ENCODE measurements around the gene MRPL42.
"Not testable (repeated sequence)": the region's sequence is repeated elsewhere in the genome, so short reads cannot be mapped to it uniquely, and the experiment has no call there.

Gene MRPL42

DNA sequence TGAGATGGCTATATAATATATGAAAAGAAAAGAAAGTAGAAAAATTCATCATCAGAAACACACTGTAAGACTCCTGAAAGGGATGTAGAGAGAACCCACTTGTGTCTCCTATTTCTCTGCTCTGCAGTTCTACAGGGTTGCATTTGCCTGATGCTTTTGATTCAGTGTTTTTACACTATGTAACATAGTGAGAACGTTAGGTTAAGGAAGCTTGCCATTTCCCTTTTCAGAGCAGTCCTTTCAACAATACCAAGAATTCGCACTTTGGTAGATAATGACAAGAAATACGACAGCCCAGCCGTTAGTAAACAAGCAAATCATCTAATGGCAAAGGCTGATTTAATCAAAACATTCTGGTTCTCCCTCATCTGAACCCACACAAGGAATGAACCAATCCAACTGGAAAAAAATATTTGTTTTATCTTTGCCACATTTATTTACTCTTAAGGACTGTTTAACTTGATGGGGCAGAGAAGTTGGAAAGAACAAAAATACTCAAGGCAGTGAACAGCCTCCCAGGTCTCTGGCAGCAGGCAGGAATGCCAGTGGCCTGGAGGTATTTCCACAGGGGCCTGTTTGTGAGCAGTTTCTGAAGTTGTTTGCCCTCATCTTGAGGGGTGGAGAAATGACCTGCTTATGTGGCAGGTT lies 74.4 kb downstream of the MRPL42 start:
- DNase-seq (ENCODE audit: low read depth in 2 of 2), result no peak

DNA sequence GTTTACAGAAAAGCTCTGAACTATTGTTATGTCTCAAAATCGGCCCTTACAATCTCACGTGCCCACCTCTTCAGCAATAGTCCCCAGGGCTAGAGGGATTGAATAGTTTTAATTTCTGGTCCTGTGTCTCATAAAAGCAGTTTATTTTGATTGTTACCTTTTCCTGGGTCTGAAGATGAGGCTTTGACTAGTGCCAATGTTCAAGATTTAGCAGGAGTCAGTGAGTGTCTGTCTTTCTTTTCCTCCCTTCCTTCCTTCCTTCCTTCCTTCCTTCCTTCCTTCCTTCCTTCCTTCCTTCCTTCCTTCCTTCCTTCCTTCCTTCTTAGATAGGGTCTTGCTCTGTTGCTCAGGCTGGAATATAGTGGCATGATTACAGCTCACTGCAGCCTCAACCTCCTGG lies 80.5 kb downstream of the MRPL42 start:
- DNase-seq (ENCODE audit: low read depth in 2 of 2), result no peak

DNA sequence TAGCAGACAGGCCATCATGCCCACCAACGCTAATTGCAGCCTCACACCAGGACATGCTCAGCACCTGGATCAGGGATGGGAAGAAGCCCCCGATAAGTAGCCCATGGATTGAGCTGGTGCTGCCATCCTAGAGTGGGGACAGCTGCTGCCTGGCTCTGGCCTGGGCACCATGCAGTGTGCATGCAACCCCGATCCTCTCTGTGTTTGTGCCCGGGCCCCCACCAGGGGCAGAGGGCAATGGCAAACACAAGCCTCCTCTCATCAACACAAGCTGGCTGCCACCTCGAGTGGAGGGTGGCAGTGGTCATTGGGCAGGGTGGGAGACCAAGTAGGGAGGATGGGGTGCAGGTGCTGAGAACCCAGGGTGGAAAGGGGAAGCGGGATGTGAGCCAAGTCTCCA lies 81.9 kb downstream of the MRPL42 start:
- DNase-seq (ENCODE audit: low read depth in 2 of 2), result no peak

DNA sequence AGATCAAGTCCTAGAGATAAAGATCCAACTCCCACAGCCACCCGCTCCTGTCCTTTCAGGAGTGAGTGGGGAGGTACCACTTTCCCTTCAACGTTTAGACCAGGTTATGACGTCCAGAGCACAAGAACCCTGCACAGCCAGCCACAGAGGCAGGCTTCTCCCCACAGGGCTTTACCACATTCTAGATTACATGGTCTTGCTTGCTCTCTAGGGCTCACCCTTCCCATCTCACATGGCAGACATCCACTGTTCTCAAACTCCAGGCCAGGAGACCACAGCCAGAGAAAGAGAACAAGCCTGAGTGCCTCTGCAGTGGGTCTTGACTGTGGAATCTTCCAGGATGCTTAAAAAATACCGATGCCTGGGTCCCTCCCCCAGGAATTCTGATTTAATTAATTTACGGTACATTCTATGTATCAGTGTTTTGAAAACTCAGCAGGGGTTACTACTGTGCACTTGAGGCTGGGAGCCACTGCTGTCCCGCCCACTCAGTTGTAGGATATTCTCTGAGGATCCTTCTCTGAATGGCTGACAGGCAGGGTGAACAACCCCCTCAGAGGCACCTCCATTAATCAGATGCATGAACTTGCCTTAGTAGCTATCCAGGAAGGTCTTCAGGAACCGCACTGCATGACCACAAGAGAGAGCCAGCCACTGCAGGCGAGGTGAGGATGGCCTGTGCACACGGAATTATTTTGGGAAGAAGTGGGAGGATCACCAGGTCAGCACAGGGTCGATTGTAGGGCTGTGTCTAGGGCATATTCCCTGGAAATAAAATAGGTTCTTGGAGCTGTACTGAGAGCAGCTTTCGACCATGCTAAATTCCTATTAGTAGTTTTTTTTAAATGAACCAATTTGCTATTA lies 83.7 kb downstream of the MRPL42 start:
- no peak for DNase-seq (ENCODE audit: low read depth in 2 of 2)

DNA sequence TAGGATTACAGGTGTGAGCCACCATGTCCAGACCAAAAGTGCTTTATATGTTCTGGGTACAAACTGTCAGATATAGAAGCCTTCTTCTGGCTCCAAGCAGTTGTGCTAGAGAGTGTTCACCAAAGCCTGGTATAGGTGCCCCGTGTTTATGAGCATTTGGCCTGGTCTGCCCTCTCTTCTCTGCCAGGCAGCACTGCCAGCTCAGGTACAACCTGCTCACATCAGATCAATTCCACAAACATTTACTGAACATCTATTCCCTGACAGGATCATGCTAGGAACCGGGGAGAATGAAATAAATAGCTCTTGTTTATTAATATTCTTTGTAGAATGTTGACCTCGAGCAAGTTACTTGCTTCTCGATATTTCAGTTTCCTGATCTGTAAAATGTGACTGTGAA lies 85.1 kb downstream of the MRPL42 start:
- no peak for DNase-seq (ENCODE audit: low read depth in 2 of 2)

DNA sequence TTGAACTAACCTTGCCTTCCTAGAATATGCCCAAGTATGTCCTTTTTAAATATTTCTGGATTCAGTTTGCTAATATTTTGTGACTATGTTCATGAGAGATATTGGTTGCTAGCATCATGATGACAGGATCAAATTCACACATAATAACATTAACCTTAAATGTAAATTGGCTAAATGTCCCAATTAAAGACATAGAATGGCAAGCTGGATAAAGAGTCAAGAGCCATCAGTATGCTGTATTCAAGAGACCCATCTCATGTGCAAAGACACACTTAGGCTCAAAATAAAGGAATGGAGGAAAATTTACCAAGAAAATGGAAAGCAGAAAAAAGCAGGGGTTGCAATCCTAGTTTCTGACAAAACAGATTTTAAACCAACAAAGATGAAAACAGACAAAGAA lies 90.6 kb downstream of the MRPL42 start:
- not testable (repeated sequence) for DNase-seq (ENCODE audit: low read depth in 2 of 2)

DNA sequence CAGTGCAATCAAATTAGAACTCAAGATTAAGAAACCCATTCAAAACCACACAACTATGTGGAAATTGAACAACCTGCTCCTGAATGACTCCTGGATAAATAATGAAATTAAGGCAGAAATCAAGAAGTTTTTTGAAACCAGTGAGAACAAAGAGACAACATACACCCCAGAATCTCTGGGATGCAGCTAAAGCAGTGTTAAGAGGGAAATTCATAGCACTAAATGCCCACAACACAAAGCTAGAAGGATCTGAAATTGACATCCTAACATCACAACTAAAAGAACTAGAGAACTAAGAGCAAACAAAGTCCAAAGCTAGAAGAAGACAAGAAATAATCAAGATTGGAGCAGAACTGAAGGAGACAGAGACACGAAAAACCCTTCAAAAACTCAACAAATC lies 91.4 kb downstream of the MRPL42 start:
- not testable (repeated sequence) for DNase-seq (ENCODE audit: low read depth in 2 of 2)

DNA sequence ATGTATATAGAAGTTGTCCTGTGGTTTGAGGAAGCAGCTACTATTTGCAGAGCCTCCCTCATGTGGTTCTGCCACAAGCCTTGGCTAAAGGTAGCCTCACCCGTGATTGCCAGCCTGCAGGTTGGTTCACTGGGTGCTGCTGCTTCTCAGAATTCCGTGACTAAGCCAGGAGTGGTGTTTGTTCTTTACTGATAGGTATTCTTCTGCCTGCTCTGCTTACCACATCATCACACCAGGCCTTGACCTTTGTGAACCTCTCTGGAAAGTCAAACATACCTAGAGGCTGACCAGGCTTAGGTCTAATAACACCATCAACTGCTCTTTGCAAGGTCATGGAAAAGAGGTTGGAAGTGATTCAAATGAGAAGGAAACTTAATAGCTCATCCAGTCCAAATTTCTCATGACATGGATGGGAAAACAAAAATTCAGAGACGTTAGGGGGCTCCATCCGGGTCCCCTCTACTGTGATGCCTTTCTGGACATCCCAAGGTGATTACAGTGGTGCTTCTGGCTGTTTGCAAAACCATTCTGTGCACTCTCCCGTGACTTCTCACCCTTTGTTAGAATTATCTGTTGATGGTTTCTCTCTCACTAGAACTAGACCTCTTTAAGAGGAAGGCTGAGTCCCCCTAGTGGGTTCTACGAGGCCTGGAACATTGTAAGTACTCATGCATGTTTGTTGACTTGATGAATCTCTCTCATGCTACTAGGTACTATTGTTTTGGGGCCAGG lies 96.7 kb downstream of the MRPL42 start:
- no peak for DNase-seq (ENCODE audit: low read depth in 2 of 2)

DNA sequence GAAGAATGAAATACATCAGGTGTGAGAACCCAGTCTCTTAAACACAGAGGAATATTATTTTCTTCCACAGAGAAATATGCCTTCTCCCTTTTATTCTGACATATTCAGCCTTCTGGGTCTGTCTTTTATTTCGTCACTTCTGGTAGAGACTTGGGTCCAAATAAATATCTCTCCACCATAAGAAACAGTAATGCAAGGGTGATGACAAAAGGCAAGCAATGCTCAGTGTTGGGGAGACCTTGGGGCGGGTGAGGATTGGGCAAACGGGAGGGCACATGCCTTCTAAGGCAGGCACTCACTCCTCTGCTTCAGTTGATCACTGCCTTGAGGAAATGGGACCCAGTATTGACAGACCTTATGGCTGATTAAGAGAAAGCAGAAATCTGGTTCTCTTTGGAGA lies 98.4 kb downstream of the MRPL42 start:
- DNase-seq (ENCODE audit: low read depth in 2 of 2), result no peak
